HL-60 (cell line): ENCODE measurements around the gene LPIN1.

Source experiments
- DNase-seq, 2 experiments: peaks; one replicate each; pipeline ENCODE4 v3.0.0-alpha.2; 2010 to 2020; ENCODE audit warnings: low read depth in 1 of 2, low spot score in 1 of 2
- H3K27ac ChIP-seq: fragments of 250-450 bp; sonication (Bioruptor Pico); replicated peaks from 2 replicates; pipeline ENCODE4 v1.5.1; 2020; ENCODE audit warnings: mild to moderate bottlenecking, moderate library complexity
- H3K27me3 ChIP-seq: fragments of 250-450 bp; sonication (Bioruptor Pico); 2 replicates; pipeline ENCODE4 v1.5.1; 2021; ENCODE audit warnings: mild to moderate bottlenecking, moderate library complexity; ENCODE audit not compliant: insufficient read depth, poor library complexity, severe bottlenecking
- H3K4me3 ChIP-seq: replicated peaks from 2 replicates; pipeline ENCODE4 v1.5.1; 2011; ENCODE audit warnings: mild to moderate bottlenecking, control low read depth, low read length; ENCODE audit not compliant: insufficient read depth
- CTCF ChIP-seq: IDR thresholded peaks from one replicate; pipeline ENCODE4 v1.5.1; 2011; ENCODE audit warnings: low read length, control low read depth, inconsistent platforms; ENCODE audit not compliant: insufficient read depth
- GABPA ChIP-seq: IDR thresholded peaks from 2 replicates; pipeline ENCODE4 v1.6.1; 2012; ENCODE audit warnings: low read depth
- POLR2AphosphoS5 ChIP-seq: IDR thresholded peaks from 2 replicates; pipeline ENCODE4 v1.6.1; 2012; ENCODE audit warnings: low read depth
- REST ChIP-seq: IDR thresholded peaks from 2 replicates; pipeline ENCODE4 v1.6.1; 2012; ENCODE audit warnings: low read depth; ENCODE audit not compliant: insufficient replicate concordance
- SPI1 ChIP-seq: IDR thresholded peaks from 2 replicates; pipeline ENCODE4 v1.6.1; 2012; ENCODE audit warnings: low read depth, mild to moderate bottlenecking, borderline replicate concordance

LPIN1 gene

GRCh38 chr2:11705711-11706110 lies 40.7 kb upstream of the LPIN1 start:
- H3K27me3 ChIP-seq: no peaks in the 10 kb centered on the region
- H3K4me3 ChIP-seq: no peak overlapping the region
- no peak for DNase-seq
- H3K27ac ChIP-seq: no peak overlapping the region
- no peak for TF ChIP-seq CTCF
- no peak for TF ChIP-seq POLR2AphosphoS5
- no peak for TF ChIP-seq SPI1
- no peak for TF ChIP-seq GABPA
- TF ChIP-seq REST: no peak

- no peak for DNase-seq
- Histone ChIP-seq H3K27me3 (no peaks in the 10 kb centered on the region), H3K27ac (no peak overlapping the region), H3K4me3 (no peak overlapping the region)
- no peak for TF ChIP-seq CTCF
- TF ChIP-seq POLR2AphosphoS5: no peak
- TF ChIP-seq SPI1: no peak
- TF ChIP-seq REST: no peak
- no peak for TF ChIP-seq GABPA
Observed at GRCh38 chr2:11708106-11708505, 38.3 kb upstream of the LPIN1 start.

- no peaks in the 10 kb centered on the region for H3K27me3 ChIP-seq
- TF ChIP-seq REST: no peak
- no peak for TF ChIP-seq POLR2AphosphoS5
- no peak for TF ChIP-seq GABPA
- TF ChIP-seq CTCF: no peak
- no peak for TF ChIP-seq SPI1
- no peak overlapping the region for H3K4me3 ChIP-seq
- H3K27ac ChIP-seq: no peak overlapping the region
- DNase-seq: no peak
Observed at GRCh38 chr2:11709293-11709692, 37.1 kb upstream of the LPIN1 start.
